HepG2 (cell line): ENCODE results near the gene WDR7. TPM values are rescaled to one million over a fixed set of nuclear protein-coding genes. Genes with fewer than 3 reads are reported as not detected.

Experiments
- BRD4 ChIP-seq: sonication (generic); formaldehyde crosslinking; IDR thresholded peaks from 2 replicates; pipeline ENCODE4 v1.4.0; 2020; ENCODE audit warnings: missing genetic modification reagents
- CBX2 ChIP-seq, 2 experiments: fragments of 200-600 bp in 1 of 2; sonication (generic); formaldehyde crosslinking in 1 of 2; IDR thresholded peaks; 2 replicates each; pipeline versions ENCODE4 v1.7.0 to v1.8.1; 2018 to 2022; ENCODE audit warnings: low read depth in 2 of 2, low read length in 1 of 2, mild to moderate bottlenecking in 1 of 2, missing genetic modification reagents in 1 of 2
- CTCF ChIP-seq: sonication (generic); formaldehyde crosslinking; IDR thresholded peaks from 2 replicates; pipeline ENCODE4 v1.5.0; 2020; ENCODE audit warnings: mild to moderate bottlenecking, missing genetic modification reagents, moderate library complexity
- MYNN ChIP-seq: sonication (generic); formaldehyde crosslinking; IDR thresholded peaks from 2 replicates; pipeline ENCODE4 v1.4.0; 2020; ENCODE audit warnings: mild to moderate bottlenecking, low read depth, missing genetic modification reagents
- RBAK ChIP-seq: sonication (generic); formaldehyde crosslinking; IDR thresholded peaks from 2 replicates; pipeline ENCODE4 v1.5.1; 2020; ENCODE audit warnings: mild to moderate bottlenecking, missing genetic modification reagents
- SMC3 ChIP-seq: IDR thresholded peaks from 2 replicates; pipeline ENCODE4 v1.6.1; 2011; ENCODE audit warnings: low read length, improper control_type of control experiment
- SNAPC4 ChIP-seq: sonication (generic); formaldehyde crosslinking; IDR thresholded peaks from 2 replicates; pipeline ENCODE4 v1.4.0; 2020; ENCODE audit warnings: mild to moderate bottlenecking, missing genetic modification reagents
- STAG1 ChIP-seq: sonication (generic); formaldehyde crosslinking; IDR thresholded peaks from 2 replicates; pipeline ENCODE4 v1.4.0; 2020; ENCODE audit warnings: missing genetic modification reagents
- ZBTB37 ChIP-seq: sonication (generic); formaldehyde crosslinking; IDR thresholded peaks from 2 replicates; pipeline ENCODE4 v1.4.0; 2020; ENCODE audit warnings: mild to moderate bottlenecking, missing genetic modification reagents
- ZMAT3 ChIP-seq: sonication (generic); formaldehyde crosslinking; conservative IDR thresholded peaks from 2 replicates; pipeline ENCODE4 v1.7.0; 2021; ENCODE audit warnings: missing genetic modification reagents
- ZNF18 ChIP-seq: sonication (generic); formaldehyde crosslinking; IDR thresholded peaks from 2 replicates; pipeline ENCODE4 v1.8.0; 2022; ENCODE audit warnings: mild to moderate bottlenecking, missing genetic modification reagents; ENCODE audit not compliant: insufficient replicate concordance
- polyA plus RNA-seq, 8 experiments: library from polyadenylated mRNA; depleted of rRNA in 3 of 8; stranded (reverse) in 7 of 8; unstranded in 1 of 8; fragments of >200 nt; fragmentation: Illumina TruSeq in 4 of 8; extraction: Trizol in 4 of 8; gene quantifications; 2 replicates each; pipeline versions ENCODE4 v1.2.1 to v1.2.3, GENCODE V29; 2011 to 2016; ENCODE audit warnings: low read depth in 4 of 8, missing spikeins in 1 of 8, mixed read lengths in 1 of 8; ENCODE audit not compliant: insufficient read depth in 1 of 8
- total RNA-seq, 5 experiments: library from RNA; depleted of rRNA; stranded (reverse); fragments of >200 nt; fragmentation: Illumina TruSeq; extraction: Trizol; gene quantifications; 2 replicates each; pipeline ENCODE4 v1.2.3, GENCODE V29; 2016; ENCODE audit warnings: low read depth in 1 of 5

Gene WDR7
- total and polyA plus RNA-seq, 2 of the 13 experiments (the other 11 are each of a cell fraction or from before 2014, with no cell fraction given), result 2.0 to 7.8 TPM

- TF ChIP-seq SNAPC4 (CRISPR knock-in tag), result no peak
- no peak for TF ChIP-seq MYNN (CRISPR knock-in tag)
- no peak for TF ChIP-seq ZBTB37 (CRISPR knock-in tag)
- peak; percentile 43 for TF ChIP-seq CTCF
- TF ChIP-seq SMC3, result peak; percentile 28; the same call in 1 of the 2 replicates
- no peak for TF ChIP-seq BRD4 (CRISPR knock-in tag)
- TF ChIP-seq CBX2 (IDR thresholded peaks at IDR 0.05; ENCODE audit: low read depth, low read length), result no peak
- TF ChIP-seq CBX2 (CRISPR knock-in tag; IDR thresholded peaks at IDR 0.05; ENCODE audit: low read depth), result no peak
- TF ChIP-seq RBAK (CRISPR knock-in tag), result no peak
- TF ChIP-seq STAG1, result peak; percentile 46
- no peak for TF ChIP-seq ZNF18 (CRISPR knock-in tag)
- TF ChIP-seq ZMAT3 (CRISPR knock-in tag), result no peak
These were observed 378.6 kb downstream of the WDR7 start (continued) for GRCh38 chr18:57029761-57030160.
